NCI-H748 (cell line): Measurements from ENCODE around the gene COPS2.

ENCODE experiments used
- DNase-seq: peaks from one replicate; lab custom pipeline; 2025; ENCODE audit not compliant: unreplicated experiment; lab: John Stamatoyannopoulos, UW

The COPS2 gene

GRCh38 chr15:49163678-49164077, 8.3 kb upstream of the COPS2 start:
- no peak for DNase-seq

- DNase-seq, result peak; percentile 22
These were observed 632 bp upstream of the COPS2 start for GRCh38 chr15:49155834-49156627.

- peak; percentile 18 for DNase-seq
These were observed 645 bp downstream of the COPS2 start for GRCh38 chr15:49154799-49155109.

- no peak for DNase-seq
These were observed 1.0 kb downstream of the COPS2 start for GRCh38 chr15:49154359-49154758.

GRCh38 chr15:49152552-49153312, 2.7 kb downstream of the COPS2 start:
- no peak for DNase-seq

- no peak for DNase-seq
These were observed 3.6 kb downstream of the COPS2 start for GRCh38 chr15:49151831-49152230.

GRCh38 chr15:49148727-49149126, 6.7 kb downstream of the COPS2 start:
- no peak for DNase-seq

GRCh38 chr15:49148298-49148697, 7.1 kb downstream of the COPS2 start:
- no peak for DNase-seq

- peak; percentile 34 for DNase-seq
These were observed 9.5 kb downstream of the COPS2 start for GRCh38 chr15:49145651-49146609.

GRCh38 chr15:49137861-49138260, 17.5 kb downstream of the COPS2 start:
- DNase-seq, result no peak

- no peak for DNase-seq
These were observed 19.5 kb downstream of the COPS2 start for GRCh38 chr15:49135911-49136310.

- DNase-seq, result no peak
These were observed 20.0 kb downstream of the COPS2 start for GRCh38 chr15:49135342-49135857.

GRCh38 chr15:49134683-49135341, 20.6 kb downstream of the COPS2 start:
- DNase-seq, result no peak

GRCh38 chr15:49131403-49131802, 24.0 kb downstream of the COPS2 start:
- DNase-seq, result no peak

GRCh38 chr15:49124371-49124770, 31.0 kb downstream of the COPS2 start:
- no peak for DNase-seq

- DNase-seq, result no peak
These were observed 32.8 kb downstream of the COPS2 start for GRCh38 chr15:49122541-49123062.

- DNase-seq, result no peak
These were observed 33.5 kb downstream of the COPS2 start for GRCh38 chr15:49121901-49122300.

GRCh38 chr15:49120832-49121231, 34.6 kb downstream of the COPS2 start:
- no peak for DNase-seq

GRCh38 chr15:49116108-49116857, 39.1 kb downstream of the COPS2 start:
- DNase-seq, result no peak

GRCh38 chr15:49115062-49115461, 40.3 kb downstream of the COPS2 start:
- DNase-seq, result no peak
